Activated CD4-positive, alpha-beta T cell treated with anti-CD3 and anti-CD28 coated beads, Interleukin-10, Interleukin-2, amounts not matched to agents 100 ng/mL and 50 ng/mL, durations not matched to agents 16 hours and 8 hours (primary cell): ENCODE data around the gene ARHGAP33.
"Not testable (repeated sequence)": the region's sequence is repeated elsewhere in the genome, so short reads cannot be mapped to it uniquely, and the experiment has no call there.

Experiments
- DNase-seq: peaks from one replicate; pipeline ENCODE4 v3.0.0-alpha.2; 2020

ARHGAP33 gene

GRCh38 chr19:35755131-35755549 lies 20.2 kb upstream of the ARHGAP33 start:
- no peak for DNase-seq

DNA sequence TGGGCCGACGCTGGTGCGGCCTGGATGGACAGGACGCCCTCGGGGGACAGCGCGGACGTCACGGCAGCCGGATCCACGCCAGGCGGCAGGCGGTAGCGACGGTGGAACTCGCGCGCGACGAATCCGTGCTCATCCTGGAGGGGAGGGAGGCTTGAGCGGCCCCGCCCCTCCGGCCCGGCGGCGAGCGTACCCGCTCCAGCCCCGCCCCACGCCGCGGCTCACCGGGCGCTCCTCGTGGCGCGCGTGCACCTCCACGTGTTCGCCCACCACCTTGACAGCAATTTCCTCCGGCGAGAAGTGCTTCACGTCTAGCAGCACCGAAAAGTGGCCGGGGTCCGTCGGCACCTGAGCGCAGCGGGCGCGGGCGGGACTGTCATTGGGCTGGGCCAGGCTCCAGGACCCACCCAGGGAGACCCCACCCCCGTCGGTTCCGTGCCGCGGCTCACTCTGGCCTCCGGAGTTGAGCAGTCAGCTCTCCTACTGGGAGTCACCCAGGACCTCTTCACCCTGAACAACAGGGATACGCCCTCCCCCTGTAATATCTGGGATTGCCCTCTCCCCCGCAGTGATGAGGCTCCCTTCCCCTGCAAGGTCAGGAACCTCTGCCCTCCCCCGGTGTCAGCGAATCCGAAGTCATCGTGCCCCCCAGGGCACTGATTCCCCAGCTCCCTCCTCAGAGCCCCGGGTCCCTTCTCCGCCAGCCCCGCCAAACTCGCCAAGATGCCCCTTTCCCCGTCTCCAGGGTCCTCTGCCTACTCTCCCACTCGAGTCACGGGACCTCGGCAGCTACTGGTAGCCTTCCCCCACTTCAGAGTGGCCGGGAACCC lies 19.6 kb upstream of the ARHGAP33 start:
- peak; percentile 58 for DNase-seq

GRCh38 chr19:35756377-35757230 lies 18.8 kb upstream of the ARHGAP33 start, which contains the start of gene HSPB6:
Gene HSPB6 (minus strand): TSS chr19:35757029. CDS start chr19:35757008, 21 bp downstream.
- no peak for DNase-seq

DNA sequence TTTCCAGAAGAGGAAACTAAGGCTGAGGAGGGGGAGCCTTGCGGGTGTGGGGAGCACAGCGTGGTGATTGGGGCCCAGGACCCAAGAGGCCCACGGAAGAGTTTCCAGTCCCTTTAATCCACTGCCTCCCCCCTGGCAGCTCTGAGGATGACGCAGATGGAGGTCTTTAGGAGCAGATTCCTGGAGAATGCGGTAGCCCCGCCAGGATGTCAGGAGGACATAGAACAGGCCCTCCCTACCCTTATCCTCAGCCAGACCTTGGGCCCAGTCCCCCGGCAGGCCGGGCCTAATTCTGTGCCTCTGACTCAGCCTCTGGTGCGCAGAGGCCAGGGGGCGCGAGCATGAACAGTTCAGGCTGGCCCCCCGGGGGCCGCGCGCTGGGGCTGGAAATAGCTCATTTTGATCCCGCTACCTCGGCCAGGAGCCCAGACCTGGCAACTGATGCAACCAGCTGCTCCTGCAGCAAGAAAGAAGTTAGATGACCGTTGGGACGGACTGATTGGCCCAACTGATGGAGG lies 18.1 kb upstream of the ARHGAP33 start:
- DNase-seq: peak; percentile 41

DNA sequence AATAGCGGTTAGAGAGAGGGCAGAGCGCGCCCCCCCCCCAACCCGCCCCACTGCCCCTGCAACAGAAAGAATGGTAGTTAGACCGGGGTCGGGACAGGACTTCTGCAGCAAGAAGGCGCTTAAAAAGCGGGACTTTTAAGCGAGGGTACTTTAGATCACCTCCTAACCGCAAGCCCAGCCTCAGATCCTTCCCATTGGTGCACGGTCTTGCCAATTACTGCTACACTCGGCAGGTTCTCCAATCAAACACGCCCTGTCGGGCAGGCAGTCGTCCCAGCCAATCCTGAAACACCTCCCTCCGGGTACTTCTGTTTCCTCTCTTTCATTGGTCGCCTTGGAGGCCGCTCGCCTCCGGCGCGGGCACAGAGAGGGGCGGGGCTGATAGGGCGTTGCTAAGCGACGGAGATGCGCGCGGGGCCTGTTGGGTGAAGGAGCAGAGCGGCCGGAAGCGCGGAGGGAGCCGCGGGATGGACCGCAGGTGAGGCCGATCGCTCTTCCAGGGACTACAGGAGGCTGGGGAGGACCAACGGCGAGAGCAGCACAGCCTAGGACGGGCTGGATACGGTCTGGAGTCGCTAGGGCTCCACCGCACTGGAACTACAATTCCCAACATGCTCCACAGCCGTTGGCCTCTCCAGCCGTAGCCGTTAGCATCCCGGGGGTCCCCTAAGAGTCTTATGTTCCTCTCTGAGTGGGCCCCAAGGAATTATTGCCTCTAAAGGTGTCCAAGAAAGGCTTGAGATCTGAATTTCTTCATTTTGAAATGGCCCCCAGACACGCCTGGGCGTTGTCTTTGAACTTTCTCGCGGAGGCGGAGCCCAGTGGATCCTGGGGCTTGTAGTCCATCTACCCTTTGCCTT lies 17.4 kb upstream of the ARHGAP33 start, which contains the start of gene PROSER3:
Gene PROSER3, plus strand, starts transcription at position 428 of the 860 bp plus-strand sequence. Its CDS starts 40 bp downstream, at position 468.
- peak; percentile 100 for DNase-seq

- DNase-seq: no peak
Observed at GRCh38 chr19:35759697-35760096, 15.7 kb upstream of the ARHGAP33 start.

GRCh38 chr19:35760711-35761349 lies 14.5 kb upstream of the ARHGAP33 start:
- no peak for DNase-seq

DNA sequence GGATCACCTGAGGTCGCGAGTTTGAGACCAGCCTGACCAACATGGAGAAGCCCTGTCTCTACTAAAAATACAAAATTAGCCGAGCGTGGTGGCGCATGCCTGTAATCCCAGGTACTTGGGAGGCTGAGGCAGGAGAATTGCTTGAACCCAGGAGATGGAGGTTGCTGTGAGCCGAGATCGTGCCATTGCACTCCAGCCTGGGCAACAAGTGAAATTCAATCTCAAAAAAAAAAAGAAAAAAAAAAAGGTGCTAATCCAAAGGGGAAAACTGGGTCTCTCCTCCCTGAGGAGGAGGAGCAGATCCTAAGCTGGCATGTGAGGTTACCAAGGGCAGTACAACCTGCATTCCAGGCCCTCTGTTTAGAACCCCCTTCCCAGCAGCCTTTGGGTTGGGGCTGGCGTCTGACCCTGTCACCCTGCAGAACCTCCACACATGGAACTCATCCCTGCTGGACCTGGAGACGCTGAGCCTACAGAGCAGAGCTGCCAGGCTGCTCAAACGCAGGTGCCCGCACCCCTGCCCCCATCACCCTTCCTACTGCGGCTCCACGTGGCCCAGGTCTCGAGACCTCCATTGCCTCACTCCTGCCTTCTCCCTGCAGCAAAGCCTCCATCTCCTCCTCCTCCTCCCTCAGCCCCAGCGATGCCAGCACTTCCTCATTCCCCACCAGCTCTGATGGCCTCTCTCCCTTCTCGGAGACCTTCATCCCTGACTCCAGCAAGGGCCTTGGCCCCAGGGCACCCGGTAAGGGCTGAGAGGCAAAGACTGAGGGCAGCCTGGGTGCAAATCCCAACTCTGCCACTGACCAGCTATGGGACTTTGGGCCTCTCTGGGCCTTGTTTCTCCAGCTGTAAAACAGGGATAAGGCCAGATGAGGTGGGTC lies 10.7 kb upstream of the ARHGAP33 start:
- DNase-seq: no peak

DNA sequence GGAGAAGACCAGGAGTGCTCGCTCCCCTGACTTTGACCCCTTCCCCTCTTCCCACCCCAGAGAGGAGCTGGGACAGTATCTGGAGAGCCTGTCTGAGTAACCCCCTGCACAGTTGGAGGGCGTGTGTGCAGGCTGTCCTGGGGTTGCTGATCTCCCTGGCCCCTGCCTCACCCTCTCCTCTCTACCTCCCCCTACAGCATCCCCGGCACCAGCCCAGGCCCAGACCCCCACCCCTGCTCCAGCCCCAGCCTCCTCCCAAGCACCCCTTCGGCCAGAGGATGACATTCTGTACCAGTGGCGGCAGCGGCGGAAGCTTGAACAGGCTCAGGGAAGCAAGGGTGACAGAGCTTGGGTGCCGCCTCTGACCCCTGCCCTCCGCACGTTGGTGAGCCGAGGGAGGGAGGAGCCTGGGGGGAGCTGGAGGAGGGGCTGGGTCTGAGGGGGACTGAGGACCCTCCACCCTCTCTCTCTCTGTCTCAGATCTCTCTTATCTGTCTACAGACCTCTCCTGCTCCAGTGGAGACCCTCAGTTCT lies 8.7 kb upstream of the ARHGAP33 start:
- no peak for DNase-seq

DNA sequence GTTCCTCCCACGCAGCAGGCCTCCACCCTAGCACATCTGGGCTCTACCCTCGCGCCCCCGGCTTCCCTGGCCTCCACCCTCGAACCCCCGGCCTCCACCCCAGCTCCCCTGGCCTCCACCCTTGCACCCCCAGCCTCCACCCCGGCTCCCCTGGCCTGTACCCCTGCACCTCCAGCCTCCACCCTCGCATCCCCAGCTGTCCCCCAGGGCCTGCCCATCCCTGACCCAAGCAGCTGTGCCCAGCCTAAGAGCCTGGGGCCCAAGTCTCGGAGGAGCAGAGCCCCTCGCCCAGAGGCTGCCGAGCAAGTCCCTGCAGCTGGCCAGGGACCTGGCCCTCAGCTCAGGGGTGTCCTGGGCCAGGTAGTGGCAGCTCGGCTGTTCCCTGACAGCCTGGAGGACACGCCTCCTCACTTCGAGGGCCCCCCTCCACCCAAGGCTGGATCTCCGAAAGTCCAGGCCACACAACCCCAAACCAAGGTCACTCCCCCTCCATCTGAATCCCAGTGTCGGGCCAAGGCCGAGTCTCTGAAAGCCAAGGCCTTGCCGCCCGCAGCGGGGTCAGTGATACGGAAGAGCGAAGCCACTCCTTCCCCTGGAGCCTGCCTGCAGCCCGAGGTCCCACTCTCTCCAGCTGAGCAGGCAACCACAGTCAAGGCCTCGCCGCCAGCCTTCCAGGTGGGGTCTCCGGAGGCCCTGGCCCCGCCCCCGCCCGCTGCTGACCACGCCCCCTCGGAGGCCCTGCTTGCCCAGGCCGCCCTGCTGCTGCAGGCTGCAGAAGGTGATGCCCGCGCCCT lies 7.9 kb upstream of the ARHGAP33 start:
- no peak for DNase-seq

GRCh38 chr19:35768082-35768421 lies 7.3 kb upstream of the ARHGAP33 start:
- no peak for DNase-seq

DNA sequence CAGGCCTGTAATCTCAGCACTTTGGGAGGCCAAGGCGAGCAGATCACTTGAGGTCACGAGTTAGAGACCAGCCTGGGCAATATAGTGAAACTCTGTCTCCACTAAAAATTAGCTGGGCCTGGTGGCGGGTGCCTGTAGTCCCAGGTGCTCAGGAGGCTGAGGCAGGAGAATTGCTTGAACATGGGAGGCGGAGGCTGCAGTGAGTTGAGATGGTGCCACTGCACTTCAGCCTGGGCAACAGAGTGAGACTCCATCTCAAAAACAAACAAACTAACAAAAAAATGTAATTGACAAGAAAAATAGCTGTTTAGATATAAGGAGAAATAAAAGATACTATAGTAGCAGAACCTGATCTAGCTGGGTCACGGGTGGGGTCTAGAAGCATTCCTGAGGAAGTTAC lies 3.0 kb upstream of the ARHGAP33 start:
- not testable (repeated sequence) for DNase-seq

DNA sequence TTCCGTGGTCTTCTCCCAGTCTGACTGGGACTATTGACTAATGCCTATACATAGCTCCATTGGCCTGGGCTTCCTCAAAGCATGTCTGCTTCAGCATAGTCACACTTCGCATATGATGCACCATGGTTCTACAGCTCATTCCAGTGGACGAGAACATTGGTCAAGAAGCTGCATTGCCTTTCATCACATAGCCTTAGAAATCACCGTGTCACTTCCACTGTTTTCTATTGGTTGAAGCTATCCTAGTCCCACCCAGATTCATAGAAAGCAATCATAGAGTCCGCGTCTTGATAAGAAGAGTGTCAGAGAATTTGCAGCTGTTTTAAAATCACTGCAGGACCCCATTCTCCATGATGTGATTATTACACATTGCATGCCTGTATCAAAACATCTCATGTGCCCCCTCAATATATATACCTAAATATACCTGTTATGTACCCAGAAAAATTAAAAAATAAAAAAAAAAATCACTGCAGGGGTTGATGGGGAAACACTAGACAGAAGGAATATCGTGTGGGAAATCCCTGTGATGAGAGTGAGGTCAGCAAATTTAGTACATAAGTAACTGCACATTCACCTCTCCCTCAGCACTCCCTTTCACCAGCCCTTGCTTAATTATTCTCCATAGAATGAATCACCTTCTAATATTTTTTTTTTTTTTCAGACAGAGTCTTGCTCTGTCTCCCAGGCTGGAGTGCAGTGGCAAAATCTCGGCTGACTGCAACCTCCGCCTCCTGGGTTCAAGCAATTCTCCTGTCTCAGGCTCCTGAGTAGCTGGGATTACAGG lies 2.2 kb upstream of the ARHGAP33 start:
- DNase-seq: no peak

DNA sequence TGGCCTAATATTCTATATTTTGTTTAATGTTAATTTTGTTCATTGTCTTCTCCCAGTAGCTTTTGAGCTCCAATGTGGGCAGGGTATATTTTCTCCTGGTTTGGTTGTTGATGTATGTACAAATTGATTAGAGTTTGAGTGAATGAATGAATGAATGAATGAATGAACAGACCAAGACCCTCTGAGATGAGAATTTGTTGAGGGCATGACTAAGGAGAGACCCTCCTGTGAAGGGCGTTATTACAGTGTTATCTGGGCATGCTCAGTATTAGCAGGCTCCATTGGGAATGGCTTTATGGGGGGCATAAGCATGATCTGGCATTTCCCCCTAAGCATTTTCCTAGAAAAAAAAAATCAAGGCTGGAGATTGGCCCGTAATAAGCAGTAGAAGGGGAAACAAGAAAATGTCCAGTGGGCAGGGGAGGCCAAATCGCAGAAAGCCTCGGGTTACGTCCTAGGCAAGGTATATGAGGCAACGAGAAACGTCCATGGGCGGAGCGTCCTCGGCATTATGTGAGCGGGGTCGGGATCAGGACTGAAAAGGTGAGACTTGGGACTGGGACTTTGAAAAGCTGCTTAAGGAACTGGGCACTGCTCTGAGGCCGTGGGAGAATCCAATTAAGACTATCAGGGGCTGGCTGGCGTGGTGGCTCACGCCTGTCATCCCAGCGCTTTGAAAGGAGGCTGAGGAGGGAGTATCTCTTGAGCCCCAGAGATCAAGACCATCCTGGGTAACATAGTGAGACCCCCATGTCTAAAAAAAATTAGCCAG lies 904 bp upstream of the ARHGAP33 start:
- no peak for DNase-seq

DNA sequence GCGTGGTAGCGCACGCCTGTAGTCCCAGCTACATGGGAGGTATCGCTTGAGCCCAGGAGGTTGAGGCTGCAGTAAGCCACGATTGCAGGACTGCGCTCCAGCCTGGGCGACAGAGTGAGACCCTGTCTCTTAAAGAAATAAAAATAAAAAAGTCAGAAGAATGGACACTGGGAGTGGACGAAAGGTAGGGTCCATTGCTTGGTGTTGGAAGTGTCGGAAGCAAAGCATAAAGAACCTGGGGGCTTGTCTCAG lies 392 bp upstream of the ARHGAP33 start:
- DNase-seq: no peak

DNA sequence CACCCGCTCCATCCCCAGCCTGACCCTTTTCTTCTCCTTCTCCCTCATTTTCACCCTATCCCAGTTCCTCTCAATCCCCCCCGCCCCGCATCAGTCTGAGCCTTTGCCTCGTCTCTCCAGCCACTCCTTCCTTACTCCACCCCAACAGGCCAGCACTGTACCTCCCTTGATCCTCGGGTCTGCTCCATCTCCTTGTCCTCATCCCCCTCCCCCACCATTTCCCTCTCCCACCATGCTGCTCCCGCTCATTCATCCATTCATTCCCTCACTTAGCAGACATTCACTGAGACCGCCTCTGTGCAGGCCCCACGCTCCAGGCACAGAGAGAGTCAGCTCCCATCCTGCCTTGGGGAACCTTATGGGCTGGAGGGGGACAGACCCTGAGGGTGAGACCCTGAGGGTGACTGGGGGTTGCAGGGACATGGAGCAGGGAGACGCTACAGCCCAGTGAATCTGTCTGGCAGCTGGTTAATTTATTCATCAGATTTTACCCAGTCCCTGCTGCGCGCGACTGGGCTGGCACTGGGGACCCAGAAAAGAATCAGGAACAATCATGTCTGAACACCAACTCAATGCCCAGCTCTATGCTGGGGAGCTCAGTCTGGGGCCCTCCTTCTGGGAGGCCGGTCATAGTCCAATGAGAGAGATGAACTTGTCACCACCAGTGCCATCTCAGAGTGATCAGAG lies 881 bp downstream of the ARHGAP33 start:
- no peak for DNase-seq

DNA sequence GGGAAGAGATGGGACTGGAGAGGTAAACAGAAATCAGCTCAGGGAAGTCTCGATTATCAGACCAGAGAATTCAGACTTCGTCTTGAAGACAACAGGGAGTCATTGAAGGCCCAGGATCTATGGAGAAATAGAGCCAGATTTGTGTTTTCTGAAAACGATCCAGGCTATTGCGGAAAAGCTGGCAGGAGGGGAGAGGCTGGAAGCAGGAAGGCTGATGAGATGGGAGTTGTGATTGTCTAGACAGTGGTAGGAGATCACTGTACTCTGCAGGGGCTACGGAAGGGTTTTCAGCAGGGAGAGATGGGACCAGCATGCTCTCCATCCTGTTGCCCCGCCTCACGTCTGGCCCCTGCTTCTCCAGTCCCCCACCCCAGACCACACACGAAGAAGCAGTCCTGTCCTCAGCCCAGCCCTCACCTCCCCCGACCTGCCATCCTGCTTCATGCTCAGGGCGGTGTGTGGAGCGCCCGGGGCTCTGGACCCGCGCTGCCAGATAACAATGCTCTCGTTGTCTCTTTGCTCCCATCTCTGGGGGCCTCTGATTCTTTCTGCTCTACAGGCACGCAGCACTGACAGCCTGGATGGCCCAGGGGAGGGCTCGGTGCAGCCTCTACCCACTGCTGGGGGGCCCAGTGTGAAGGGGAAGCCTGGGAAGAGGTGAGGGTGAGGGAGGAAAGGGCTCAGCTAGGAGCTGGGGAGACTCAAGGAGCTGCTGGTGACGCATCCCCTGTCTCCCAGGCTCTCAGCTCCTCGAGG lies 1.9 kb downstream of the ARHGAP33 start:
- DNase-seq: no peak
